ENCODE data around the gene CRTC1. TPM values are rescaled to one million over a fixed set of nuclear protein-coding genes. Genes with fewer than 3 reads are reported as not detected.

CRTC1 gene
- total and polyA plus RNA-seq, 9 of the 15 experiments (the other 6 are each of a cell fraction or from before 2014, with no cell fraction given): 0.25 to 3.8 (median 1.2) TPM; not detected in 2

DNA sequence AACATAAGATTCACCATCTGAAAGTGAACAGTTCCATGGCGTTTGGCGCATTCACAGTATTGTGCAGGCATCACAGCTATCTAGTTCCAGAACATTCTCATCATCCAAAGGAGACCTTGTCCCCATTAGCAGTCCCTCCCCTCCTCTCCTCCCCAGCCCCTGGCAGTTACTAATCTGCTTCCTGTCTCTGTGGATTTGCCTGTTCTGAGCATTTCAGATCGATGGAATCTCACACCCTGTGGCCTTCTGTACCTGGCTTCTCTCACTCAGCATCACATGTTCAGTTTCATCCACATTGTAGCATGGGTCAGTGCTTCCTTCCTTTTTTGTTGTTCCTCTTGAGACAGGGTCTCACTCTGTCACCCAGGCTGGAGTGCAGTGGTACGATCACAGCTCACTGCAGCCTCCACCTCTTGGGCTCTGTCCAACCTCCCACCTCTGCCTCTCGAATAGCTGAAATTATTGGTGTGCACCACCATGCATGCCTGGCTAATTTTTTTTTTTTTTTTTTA is 34.6 kb downstream of the CRTC1 start:
- Histone ChIP-seq H4K20me1 (replicated peaks; ENCODE audit: control insufficient read depth, insufficient read depth, low read length) (peaks cover 14% of the 10 kb centered on the region), H3K9me3 (replicated peaks; ENCODE audit: control insufficient read depth, insufficient read depth, low read depth, low read length) (no peaks in the 10 kb centered on the region), H3K4me2 (ENCODE audit: insufficient read depth, low read length) (no peak overlapping the region), H3K27ac (ENCODE audit: extremely low read depth, low read depth, low read length) (no peak overlapping the region), H2AFZ (ENCODE audit: low read depth, low read length) (no peak overlapping the region), H3K27me3 (ENCODE audit: control insufficient read depth in 2 of 2, insufficient read depth in 2 of 2, low read length in 2 of 2) (no peaks in the 10 kb centered on the region), H3K4me1 (replicated peaks in 1 of 2; ENCODE audit: control insufficient read depth in 2 of 2, insufficient read depth in 2 of 2, low read length in 2 of 2) (peaks cover 0 to 26% of the 10 kb centered on the region in 2 experiments; a peak in 2 of 5 replicates), H3K9ac (ENCODE audit: insufficient read depth in 1 of 2, low read depth in 2 of 2, low read length in 2 of 2) (no peak overlapping the region), H3K36me3 (ENCODE audit: control insufficient read depth, insufficient read depth, low read length) (no peaks in the 10 kb centered on the region), H3K79me2 (ENCODE audit: control insufficient read depth, insufficient read depth, low read length) (no peaks in the 10 kb centered on the region), H3K9me1 (ENCODE audit: control insufficient read depth, insufficient read depth, low read length) (peaks cover 2% of the 10 kb centered on the region), H3K4me3 (no peak overlapping the region)
- WGBS (ENCODE audit: insufficient coverage, low coverage, missing lambda C conversion rate): 48% methylated on average over 5 of the region's 5 CpGs
- ATAC-seq (no peak), FAIRE-seq (no peak), DNase-seq (ENCODE audit: extremely low read depth in 1 of 4, low spot score in 3 of 4) (no peak)
- in situ Hi-C loops (cut with MboI) (no loop called here), intact Hi-C loops (cut with micrococcal nuclease) (no loop called here)
- POLR2A ChIA-PET: interaction anchor here (1.1 kb wide), 1 partner anchor 358 kb away, joined by 4 read pairs; no protein-coding TSS in a partner anchor
- no TSS peak for BruUV-seq (replicated peaks)
- TF ChIP-seq WHSC1 (IDR thresholded peaks at IDR 0.05; ENCODE audit: low read length) (no peak), SAFB (IDR thresholded peaks at IDR 0.05; ENCODE audit: borderline replicate concordance, low read depth, low read length) (no peak), U2AF2 (optimal IDR thresholded peaks at IDR 0.05; ENCODE audit: low read depth, low read length) (no peak), ZNF384 (IDR thresholded peaks at IDR 0.05; ENCODE audit: low read depth, low read length) (no peak), CTCF (IDR thresholded peaks at IDR 0.05 in 2 of 3, conservative IDR thresholded peaks at IDR 0.05 in 1 of 3; ENCODE audit: insufficient read depth in 2 of 3, low read depth in 1 of 3, low read length in 3 of 3) (no peak), TEAD1 (CRISPR knock-in tag; IDR thresholded peaks at IDR 0.05) (no peak), ZFPM2 (CRISPR knock-in tag; IDR thresholded peaks at IDR 0.05) (no peak), ZBTB17 (CRISPR knock-in tag; IDR thresholded peaks at IDR 0.05) (no peak), BDP1 (IDR thresholded peaks at IDR 0.05; ENCODE audit: insufficient read depth, insufficient read length) (no peak), NCOR1 (IDR thresholded peaks at IDR 0.05) (no peak), ELF2 (CRISPR knock-in tag; IDR thresholded peaks at IDR 0.05) (no peak), NR2C1 (IDR thresholded peaks at IDR 0.05) (no peak), NR2C1 (tag; IDR thresholded peaks at IDR 0.05) (no peak), CTBP1 (IDR thresholded peaks at IDR 0.05; ENCODE audit: borderline replicate concordance) (no peak), ZNF3 (CRISPR knock-in tag; IDR thresholded peaks at IDR 0.05) (no peak), OTX1 (CRISPR knock-in tag; IDR thresholded peaks at IDR 0.05) (no peak)
- CTCF ChIA-PET (ENCODE audit: low intra/inter-chr PET ratio): no interaction called here

Measured in K562 (cell line).